CD4-positive, alpha-beta T cell treated with Interleukin-12 subunit alpha and Interleukin-12 subunit beta, for 1 hour (primary cell): ENCODE results near the gene TAF5L.
"Not testable (repeated sequence)": the region's sequence is repeated elsewhere in the genome, so short reads cannot be mapped to it uniquely, and the experiment has no call there.

ENCODE experiments used
- DNase-seq: peaks from one replicate; pipeline ENCODE4 v3.0.0-alpha.2; 2020

TAF5L gene

GRCh38 chr1:229562686-229563085 is 63.2 kb downstream of the TAF5L start:
- DNase-seq = no peak

GRCh38 chr1:229561141-229561540 is 64.8 kb downstream of the TAF5L start:
- DNase-seq = no peak

GRCh38 chr1:229560124-229560523 is 65.8 kb downstream of the TAF5L start:
- DNase-seq = not testable (repeated sequence)

- not testable (repeated sequence) for DNase-seq
Observed at GRCh38 chr1:229559336-229559801, 66.6 kb downstream of the TAF5L start.

- peak; percentile 91 for DNase-seq
Observed at GRCh38 chr1:229558460-229559335, 67.2 kb downstream of the TAF5L start, which contains the start of gene ABCB10. ABCB10 (minus strand) TSS chr1:229558707; CDS start chr1:229558652, 55 bp downstream.

- peak; percentile 27 for DNase-seq
Observed at GRCh38 chr1:229557913-229558414, 68.0 kb downstream of the TAF5L start.

- DNase-seq = peak; percentile 25
Observed at GRCh38 chr1:229557200-229557850, 68.6 kb downstream of the TAF5L start.

- DNase-seq = no peak
Observed at GRCh38 chr1:229554886-229555621, 70.9 kb downstream of the TAF5L start.

GRCh38 chr1:229553621-229554130 is 72.2 kb downstream of the TAF5L start:
- no peak for DNase-seq

- no peak for DNase-seq
Observed at GRCh38 chr1:229552732-229553131, 73.2 kb downstream of the TAF5L start.

GRCh38 chr1:229550812-229551567 is 74.9 kb downstream of the TAF5L start:
- no peak for DNase-seq

- DNase-seq = no peak
Observed at GRCh38 chr1:229547542-229547941, 78.4 kb downstream of the TAF5L start.

- DNase-seq = no peak
Observed at GRCh38 chr1:229544587-229544986, 81.3 kb downstream of the TAF5L start.
